NB4 (cell line): ENCODE results near the gene GAS7.

ENCODE experiments used
- CTCF ChIP-seq: IDR thresholded peaks from one replicate; pipeline ENCODE4 v1.5.1; 2012; ENCODE audit warnings: low read depth, low read length
- MYC ChIP-seq: IDR thresholded peaks from 2 replicates; pipeline ENCODE4 v1.6.1; 2011; ENCODE audit warnings: low read depth, low read length
- POLR2A ChIP-seq: IDR thresholded peaks from 2 replicates; pipeline ENCODE4 v1.6.1; 2011; ENCODE audit warnings: mild to moderate bottlenecking; ENCODE audit not compliant: insufficient read length; ENCODE audit errors: extremely low read depth

- TF ChIP-seq CTCF (no peak), POLR2A (no peak), MYC (peak; percentile 39; the same call in 1 of the 2 replicates)
These were observed 164.4 kb downstream of the GAS7 start for GRCh38 chr17:10033959-10034358.
